Spleen (tissue), 7 donors: ENCODE data around the gene STRBP.

Source experiments
- POLR2A ChIP-seq, 3 donors: fragments of 450-650 bp; IDR thresholded peaks; one replicate each; pipeline ENCODE4 v1.5.1; 2017; ENCODE audit warnings: antibody characterized with exemption in 3 of 3, mild to moderate bottlenecking in 1 of 3
- TF ChIP-seq, protein P1 (sequence below), 11 experiments: fragments of 200-600 bp in 7 of 11; fragments of 450-650 bp in 4 of 11; sonication (generic) in 4 of 11; IDR thresholded peaks in 8 of 11; conservative IDR thresholded peaks in 3 of 11; 1 replicate in 7 of 11; 2 replicates in 4 of 11; pipeline versions ENCODE4 v1.4.0 to v1.8.0; 2016 to 2021; ENCODE audit warnings: antibody characterized with exemption in 11 of 11, inconsistent platforms in 4 of 11, mild to moderate bottlenecking in 1 of 11
- donor health status: DM: no; HTN: no; CAD: no; lungs with moderate emphysema.
- donor health status: DM: no; HTN: no; CAD: no.
- donor health status: DM: no; HTN: no; CAD: no.

DNA sequence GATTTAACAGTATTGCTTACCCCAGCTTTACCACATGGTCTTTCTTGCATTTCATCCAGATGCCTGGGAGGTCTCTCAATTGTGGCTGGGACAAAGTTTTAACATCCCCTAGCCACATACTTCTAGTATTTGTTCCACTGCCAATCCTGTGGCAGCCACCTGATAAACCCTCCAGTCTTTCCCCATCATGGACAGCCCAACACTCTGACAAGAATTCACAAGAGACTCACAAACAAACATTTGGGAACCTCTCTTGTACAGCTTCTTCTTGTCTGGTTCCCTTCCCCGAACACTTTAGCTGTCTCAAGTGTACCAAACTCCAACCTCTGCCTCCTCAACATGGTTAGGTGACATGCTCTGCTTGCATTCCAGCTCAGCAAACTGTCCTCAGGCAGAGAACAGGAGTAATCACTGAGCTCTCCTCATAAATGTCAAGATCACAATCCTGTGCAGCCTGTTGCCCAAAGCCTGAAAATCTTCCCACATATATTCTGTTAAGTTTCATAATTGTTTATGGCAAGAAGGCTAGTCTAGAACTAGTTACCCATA is 59.7 kb downstream of the STRBP start:
- TF ChIP-seq, protein P1, sequence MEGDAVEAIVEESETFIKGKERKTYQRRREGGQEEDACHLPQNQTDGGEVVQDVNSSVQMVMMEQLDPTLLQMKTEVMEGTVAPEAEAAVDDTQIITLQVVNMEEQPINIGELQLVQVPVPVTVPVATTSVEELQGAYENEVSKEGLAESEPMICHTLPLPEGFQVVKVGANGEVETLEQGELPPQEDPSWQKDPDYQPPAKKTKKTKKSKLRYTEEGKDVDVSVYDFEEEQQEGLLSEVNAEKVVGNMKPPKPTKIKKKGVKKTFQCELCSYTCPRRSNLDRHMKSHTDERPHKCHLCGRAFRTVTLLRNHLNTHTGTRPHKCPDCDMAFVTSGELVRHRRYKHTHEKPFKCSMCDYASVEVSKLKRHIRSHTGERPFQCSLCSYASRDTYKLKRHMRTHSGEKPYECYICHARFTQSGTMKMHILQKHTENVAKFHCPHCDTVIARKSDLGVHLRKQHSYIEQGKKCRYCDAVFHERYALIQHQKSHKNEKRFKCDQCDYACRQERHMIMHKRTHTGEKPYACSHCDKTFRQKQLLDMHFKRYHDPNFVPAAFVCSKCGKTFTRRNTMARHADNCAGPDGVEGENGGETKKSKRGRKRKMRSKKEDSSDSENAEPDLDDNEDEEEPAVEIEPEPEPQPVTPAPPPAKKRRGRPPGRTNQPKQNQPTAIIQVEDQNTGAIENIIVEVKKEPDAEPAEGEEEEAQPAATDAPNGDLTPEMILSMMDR (IDR thresholded peaks at IDR 0.05 in 8 of 11, conservative IDR thresholded peaks at IDR 0.05 in 3 of 11) = no peak
- no peak for TF ChIP-seq POLR2A (IDR thresholded peaks at IDR 0.05)
